DMS53 treated with DMSO at 0.1 percent for 48 hours (cell line): Measurements from ENCODE around the gene XRN1.
"Not testable (repeated sequence)": the region's sequence is repeated elsewhere in the genome, so short reads cannot be mapped to it uniquely, and the experiment has no call there.

Experiments used
- DNase-seq: peaks from one replicate; lab custom pipeline; 2025; ENCODE audit not compliant: unreplicated experiment; lab: John Stamatoyannopoulos, UW

XRN1 gene

GRCh38 chr3:142447852-142448823, at the start of gene XRN1:
Gene XRN1 (minus strand): TSS chr3:142448037. CDS start chr3:142447944, 93 bp downstream.
- DNase-seq, result peak; percentile 69

GRCh38 chr3:142495103-142495502, 47.3 kb upstream of the XRN1 start:
- DNase-seq, result no peak

- no peak for DNase-seq
Measured at GRCh38 chr3:142492184-142492583, 44.3 kb upstream of the XRN1 start.

- DNase-seq, result peak; percentile 22
Measured at GRCh38 chr3:142489572-142490323, 41.9 kb upstream of the XRN1 start.

GRCh38 chr3:142484912-142485435, 37.1 kb upstream of the XRN1 start:
- no peak for DNase-seq

- DNase-seq, result no peak
Measured at GRCh38 chr3:142481196-142481595, 33.4 kb upstream of the XRN1 start.

GRCh38 chr3:142470826-142471225, 23.0 kb upstream of the XRN1 start:
- no peak for DNase-seq

- no peak for DNase-seq
Measured at GRCh38 chr3:142468456-142468855, 20.6 kb upstream of the XRN1 start.

GRCh38 chr3:142467768-142468167, 19.9 kb upstream of the XRN1 start:
- no peak for DNase-seq

GRCh38 chr3:142460689-142461088, 12.9 kb upstream of the XRN1 start:
- DNase-seq, result no peak

GRCh38 chr3:142459929-142460328, 12.1 kb upstream of the XRN1 start:
- no peak for DNase-seq

GRCh38 chr3:142459096-142459495, 11.3 kb upstream of the XRN1 start:
- no peak for DNase-seq

- DNase-seq, result no peak
Measured at GRCh38 chr3:142450881-142451280, 3.0 kb upstream of the XRN1 start.

- no peak for DNase-seq
Measured at GRCh38 chr3:142450189-142450588, 2.4 kb upstream of the XRN1 start.

GRCh38 chr3:142447301-142447851, 461 bp downstream of the XRN1 start:
- DNase-seq, result peak; percentile 55

GRCh38 chr3:142445816-142446254, 2.0 kb downstream of the XRN1 start:
- no peak for DNase-seq

GRCh38 chr3:142444343-142444742, 3.5 kb downstream of the XRN1 start:
- no peak for DNase-seq

- not testable (repeated sequence) for DNase-seq
Measured at GRCh38 chr3:142443060-142443459, 4.8 kb downstream of the XRN1 start.

- DNase-seq, result not testable (repeated sequence)
Measured at GRCh38 chr3:142439499-142440220, 8.2 kb downstream of the XRN1 start.

GRCh38 chr3:142438096-142438495, 9.7 kb downstream of the XRN1 start:
- DNase-seq, result not testable (repeated sequence)
